Progenitor cell of endocrine pancreas (in vitro differentiated cells): Measurements from ENCODE around the gene DQX1. TPM values are rescaled to one million over a fixed set of nuclear protein-coding genes. Genes with fewer than 3 reads are reported as not detected.

Experiments used
- DNase-seq: peaks from one replicate; pipeline ENCODE4 v3.0.0; 2021; ENCODE audit warnings: low spot score; ENCODE audit not compliant: unreplicated experiment
- H3K27ac Mint-ChIP-seq: 2 replicates; pipeline ENCODE4 v1.8.0; 2021; ENCODE audit warnings: mild to moderate bottlenecking, moderate library complexity, mixed read lengths
- H3K27me3 Mint-ChIP-seq: 2 replicates; pipeline ENCODE4 v1.8.0; 2021; ENCODE audit warnings: mixed read lengths
- H3K36me3 Mint-ChIP-seq: 2 replicates; pipeline ENCODE4 v1.8.0; 2022; ENCODE audit warnings: mixed read lengths; ENCODE audit not compliant: insufficient read depth
- H3K4me1 Mint-ChIP-seq: 2 replicates; pipeline ENCODE4 v1.8.0; 2021; ENCODE audit warnings: low read depth, mixed read lengths
- H3K4me3 Mint-ChIP-seq: 2 replicates; pipeline ENCODE4 v1.8.0; 2021; ENCODE audit warnings: low read depth, mild to moderate bottlenecking, moderate library complexity, mixed read lengths
- H3K9me3 Mint-ChIP-seq: 2 replicates; pipeline ENCODE4 v1.8.0; 2021; ENCODE audit warnings: low read depth, mixed read lengths
- total RNA-seq: library from RNA; stranded (reverse); gene quantifications from 2 replicates; pipeline ENCODE4 v1.2.1, GENCODE V29; 2021
- TF ChIP-seq, protein P1 (sequence below): fragments of 200-600 bp; sonication (generic); IDR thresholded peaks from one replicate; pipeline ENCODE4 v1.5.0; 2021; ENCODE audit warnings: antibody characterized with exemption, mild to moderate bottlenecking; ENCODE audit not compliant: unreplicated experiment

The DQX1 gene
- total RNA-seq, 1 donor from 2014 or later, result 1.5 TPM

DNA sequence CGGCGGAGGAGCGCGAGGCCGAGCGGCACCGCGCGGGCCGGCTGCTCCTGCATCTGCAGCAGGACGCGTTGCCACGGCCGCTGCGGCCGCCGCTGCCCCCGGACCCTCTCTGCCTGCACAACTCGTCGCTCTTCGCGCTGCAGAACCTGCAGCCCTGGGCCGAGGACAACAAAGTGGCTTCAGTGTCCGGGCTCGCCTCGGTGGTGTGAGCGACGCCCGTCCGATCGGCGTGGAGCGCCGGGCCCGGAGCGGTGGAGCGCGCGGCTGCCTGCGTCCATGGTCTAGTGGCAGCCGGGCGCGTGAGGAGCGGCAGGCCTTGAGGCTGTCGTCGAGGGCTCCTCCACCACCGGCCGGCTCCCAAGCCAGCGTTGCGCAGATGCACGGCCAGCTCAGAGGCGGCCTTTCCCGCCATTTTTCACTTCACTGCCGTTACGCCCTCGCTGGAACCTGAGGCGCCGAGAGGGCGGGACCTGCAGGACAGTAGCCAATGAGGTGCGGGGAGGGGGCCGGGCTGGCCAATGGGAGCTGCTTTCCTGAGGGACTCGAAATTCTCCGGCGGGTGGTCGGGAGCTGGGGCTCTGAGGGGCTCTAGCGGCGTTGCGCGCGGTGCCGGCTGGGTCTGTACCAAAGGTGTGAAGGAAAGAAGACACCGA is 9.9 kb downstream of the DQX1 start:
- DNase-seq, result peak; percentile 37
- H3K9me3 Mint-ChIP-seq, result no peaks in the 10 kb centered on the region

DNA sequence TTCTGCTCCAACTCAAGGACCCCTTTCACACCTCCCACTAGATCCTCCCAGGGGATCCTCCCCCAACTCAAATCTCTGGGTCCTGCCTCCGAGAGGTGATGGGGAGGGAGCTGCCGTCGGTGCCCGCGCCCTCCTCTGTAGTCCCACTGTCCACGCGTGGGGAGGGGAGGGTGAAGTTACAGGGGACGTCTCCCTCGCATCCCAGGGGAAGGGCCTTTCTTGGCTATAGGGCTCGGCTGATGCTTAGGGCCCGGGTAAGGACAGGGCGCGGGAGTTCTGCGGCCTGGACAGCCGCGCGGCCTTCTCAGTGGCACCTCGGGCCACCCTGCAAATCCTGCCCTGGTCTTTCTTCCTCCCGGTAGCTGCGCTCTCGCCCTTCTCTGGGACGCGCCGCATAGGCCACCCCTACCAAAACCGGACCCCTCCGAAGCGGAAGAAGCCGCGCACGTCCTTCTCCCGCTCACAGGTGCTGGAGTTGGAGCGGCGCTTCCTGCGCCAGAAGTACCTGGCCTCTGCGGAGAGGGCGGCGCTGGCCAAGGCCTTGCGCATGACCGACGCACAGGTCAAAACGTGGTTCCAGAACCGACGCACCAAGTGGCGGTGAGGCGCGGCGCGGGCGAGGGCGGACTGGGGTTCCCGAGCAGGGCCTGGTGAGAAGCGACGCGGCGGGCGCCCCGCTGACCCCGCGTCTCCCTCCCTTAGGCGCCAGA is 10.6 kb downstream of the DQX1 start:
- Mint-ChIP-seq H3K4me3 (peak overlapping the region; percentile 31), H3K27ac (peak overlapping the region; percentile 82), H3K27me3 (peaks cover 85% of the 10 kb centered on the region), H3K9me3 (no peaks in the 10 kb centered on the region), H3K4me1 (peaks cover 4% of the 10 kb centered on the region), H3K36me3 (no peaks in the 10 kb centered on the region)
- TF ChIP-seq, protein P1, sequence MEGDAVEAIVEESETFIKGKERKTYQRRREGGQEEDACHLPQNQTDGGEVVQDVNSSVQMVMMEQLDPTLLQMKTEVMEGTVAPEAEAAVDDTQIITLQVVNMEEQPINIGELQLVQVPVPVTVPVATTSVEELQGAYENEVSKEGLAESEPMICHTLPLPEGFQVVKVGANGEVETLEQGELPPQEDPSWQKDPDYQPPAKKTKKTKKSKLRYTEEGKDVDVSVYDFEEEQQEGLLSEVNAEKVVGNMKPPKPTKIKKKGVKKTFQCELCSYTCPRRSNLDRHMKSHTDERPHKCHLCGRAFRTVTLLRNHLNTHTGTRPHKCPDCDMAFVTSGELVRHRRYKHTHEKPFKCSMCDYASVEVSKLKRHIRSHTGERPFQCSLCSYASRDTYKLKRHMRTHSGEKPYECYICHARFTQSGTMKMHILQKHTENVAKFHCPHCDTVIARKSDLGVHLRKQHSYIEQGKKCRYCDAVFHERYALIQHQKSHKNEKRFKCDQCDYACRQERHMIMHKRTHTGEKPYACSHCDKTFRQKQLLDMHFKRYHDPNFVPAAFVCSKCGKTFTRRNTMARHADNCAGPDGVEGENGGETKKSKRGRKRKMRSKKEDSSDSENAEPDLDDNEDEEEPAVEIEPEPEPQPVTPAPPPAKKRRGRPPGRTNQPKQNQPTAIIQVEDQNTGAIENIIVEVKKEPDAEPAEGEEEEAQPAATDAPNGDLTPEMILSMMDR, result no peak
- peak; percentile 24 for DNase-seq

More for the DNA sequence above, 9.9 kb downstream of the DQX1 start:
- H3K27ac Mint-ChIP-seq, result no peak overlapping the region
- peaks cover 4% of the 10 kb centered on the region for H3K4me1 Mint-ChIP-seq
- no peak overlapping the region for H3K4me3 Mint-ChIP-seq
- TF ChIP-seq, protein P1, result no peak
- no peaks in the 10 kb centered on the region for H3K36me3 Mint-ChIP-seq
- peaks cover 85% of the 10 kb centered on the region for H3K27me3 Mint-ChIP-seq

DNA sequence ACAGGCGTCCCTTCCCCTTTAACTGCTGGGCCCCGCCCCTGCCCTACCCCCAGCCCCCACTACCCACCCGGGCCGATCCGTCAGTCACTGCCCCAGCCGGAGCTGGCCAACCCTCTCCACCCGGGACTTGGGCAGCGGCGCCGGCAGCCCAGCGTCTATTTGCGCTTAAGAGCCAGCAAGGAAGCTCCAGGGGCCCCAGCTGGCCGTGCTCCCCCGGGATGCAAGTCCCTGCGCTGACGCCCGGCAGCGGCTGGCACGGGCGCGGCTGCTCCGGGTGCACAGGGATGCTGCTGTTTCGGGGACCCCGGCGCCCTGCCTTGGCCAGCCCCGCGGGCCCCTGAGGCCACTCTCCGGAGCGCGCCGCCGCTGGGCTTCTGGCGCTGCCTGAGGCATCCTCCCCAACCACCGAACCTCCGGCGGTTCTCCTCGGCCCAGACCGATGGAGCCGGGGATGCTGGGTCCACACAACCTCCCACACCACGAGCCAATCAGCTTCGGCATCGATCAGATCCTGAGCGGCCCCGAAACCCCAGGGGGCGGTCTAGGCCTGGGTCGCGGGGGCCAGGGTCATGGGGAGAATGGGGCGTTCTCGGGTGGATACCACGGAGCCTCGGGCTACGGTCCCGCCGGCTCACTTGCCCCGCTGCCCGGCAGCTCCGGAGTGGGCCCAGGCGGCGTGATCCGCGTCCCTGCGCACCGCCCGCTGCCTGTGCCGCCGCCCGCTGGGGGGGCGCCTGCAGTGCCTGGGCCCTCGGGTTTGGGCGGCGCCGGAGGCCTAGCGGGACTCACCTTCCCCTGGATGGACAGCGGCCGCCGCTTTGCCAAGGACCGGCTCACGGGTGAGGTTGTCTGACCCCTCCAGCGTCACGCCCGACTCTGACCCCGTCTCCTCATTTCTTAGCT is 11.4 kb downstream of the DQX1 start, which contains the start of gene TLX2:
Gene TLX2, plus strand, starts transcription at position 83 of the 903 bp plus-strand sequence. Its CDS starts 357 bp downstream, at position 440.
- H3K27ac Mint-ChIP-seq, result peak within 1 kb of the TSS; percentile 82
- no peak within 1 kb of the TSS for H3K4me3 Mint-ChIP-seq
- H3K36me3 Mint-ChIP-seq, result no peaks in the 10 kb centered on the region
- peaks cover 4% of the 10 kb centered on the region for H3K4me1 Mint-ChIP-seq
- peaks cover 85% of the 10 kb centered on the region for H3K27me3 Mint-ChIP-seq
- H3K9me3 Mint-ChIP-seq, result no peaks in the 10 kb centered on the region
- TF ChIP-seq, protein P1, result no peak
- DNase-seq, result no peak

DNA sequence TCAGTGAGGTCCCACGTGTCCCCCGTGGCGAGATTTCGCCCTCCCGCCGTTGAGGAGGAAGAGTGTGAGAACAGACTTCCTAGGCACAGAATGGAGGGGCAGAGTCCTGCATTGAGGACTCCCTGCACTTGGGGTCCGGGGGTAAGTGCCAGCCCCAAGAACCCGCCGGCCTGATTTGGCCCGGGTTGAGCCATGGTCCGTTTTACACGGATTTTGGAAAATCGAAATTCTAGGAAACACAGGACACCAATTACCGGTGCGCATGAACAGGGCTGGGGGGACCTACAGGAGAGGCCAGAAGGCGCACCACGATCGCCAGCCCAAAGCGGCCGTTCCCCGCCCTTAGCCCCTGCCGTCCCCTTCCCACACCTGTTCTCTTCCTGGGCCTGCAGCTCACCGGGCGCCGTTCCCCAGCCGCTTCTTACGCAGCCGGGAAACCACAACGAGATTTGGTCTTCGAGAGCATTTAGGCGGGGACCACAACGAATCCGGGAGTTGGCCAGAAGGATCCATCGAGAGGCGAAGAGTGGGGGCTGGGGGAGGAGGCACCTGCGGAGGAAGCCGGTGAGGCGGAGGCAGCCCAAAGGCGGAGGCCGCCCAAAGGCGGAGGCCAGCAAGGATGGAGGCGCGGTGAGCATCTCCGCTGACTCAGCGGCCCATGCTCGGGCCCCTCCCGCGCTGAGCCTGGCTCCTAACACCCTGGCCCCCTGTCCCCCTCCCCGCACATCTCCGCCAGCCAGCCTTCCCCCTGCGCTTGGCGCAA is 12.2 kb downstream of the DQX1 start:
- TF ChIP-seq, protein P1, result no peak
- Mint-ChIP-seq H3K27me3 (peaks cover 78% of the 10 kb centered on the region), H3K9me3 (no peaks in the 10 kb centered on the region), H3K36me3 (no peaks in the 10 kb centered on the region), H3K4me3 (no peak overlapping the region), H3K4me1 (peaks cover 5% of the 10 kb centered on the region), H3K27ac (no peak overlapping the region)
- DNase-seq, result no peak
